NCI-H1417 treated with DMSO at 0.1 percent for 48 hours (cell line): ENCODE results near the gene KRT74.
A peak's percentile ranks its signal among the peaks of the same experiment; 100 is the strongest.

ENCODE experiments used
- DNase-seq: peaks from one replicate; lab custom pipeline; 2025; lab: John Stamatoyannopoulos, UW

KRT74 gene

DNA sequence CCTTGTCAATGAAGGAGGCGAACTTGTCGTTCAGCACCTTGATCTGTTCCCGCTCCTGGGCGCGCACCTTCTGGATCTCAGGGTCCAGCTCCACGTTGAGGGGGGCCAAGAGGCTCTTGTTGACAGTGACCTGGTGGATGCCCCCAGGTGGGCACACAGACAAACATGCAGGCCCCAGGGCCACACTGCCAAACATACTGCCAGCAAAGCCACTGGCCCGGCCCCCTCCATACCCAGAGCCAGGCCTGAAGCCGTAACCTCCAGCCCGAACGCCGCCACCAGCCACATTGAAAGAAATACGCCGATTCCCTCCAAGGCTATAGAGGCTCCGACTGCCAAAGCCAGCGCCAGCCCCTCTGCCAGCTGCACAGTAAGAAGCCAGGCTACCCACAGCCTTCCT lies 337 bp downstream of the KRT74 start:
- no peak for DNase-seq

DNA sequence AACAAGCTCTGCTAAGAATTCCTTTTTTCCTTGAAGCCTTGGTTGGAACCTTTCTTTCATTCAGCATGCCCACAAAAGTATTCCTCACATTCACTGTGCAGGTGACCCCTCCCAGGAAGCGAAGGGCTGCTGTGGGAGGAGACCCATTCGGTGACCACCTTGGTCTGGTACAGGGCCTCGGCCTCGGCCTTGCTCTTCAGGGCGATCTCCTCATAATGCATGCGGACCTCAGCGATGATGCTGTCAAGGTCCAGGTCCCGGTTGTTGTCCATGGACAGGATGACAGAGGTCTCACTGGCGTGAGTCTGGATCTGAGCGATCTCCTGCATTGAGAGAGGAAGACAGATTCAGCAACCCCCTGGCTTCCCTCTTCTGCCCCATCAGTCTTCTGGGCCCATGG lies 3.1 kb downstream of the KRT74 start:
- DNase-seq = no peak

DNA sequence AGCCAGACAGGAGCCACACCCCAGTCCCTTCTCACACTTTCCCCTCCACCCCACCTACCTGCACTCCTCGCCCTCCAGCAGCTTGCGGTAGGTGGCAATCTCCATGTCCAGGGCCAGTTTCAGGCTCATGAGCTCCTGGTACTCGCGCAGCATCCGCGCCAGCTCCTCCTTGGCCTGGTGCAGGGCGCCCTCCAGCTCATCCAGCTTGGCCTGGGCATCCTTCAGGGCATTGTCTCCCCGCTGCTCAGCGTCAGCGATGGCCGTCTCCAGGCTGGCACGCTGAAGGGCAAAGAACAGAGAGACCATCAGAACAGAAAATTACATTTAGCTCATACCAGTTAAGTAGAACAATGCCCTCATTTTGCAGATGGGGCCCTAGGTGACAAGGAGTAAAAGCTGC lies 5.5 kb downstream of the KRT74 start:
- DNase-seq = no peak

DNA sequence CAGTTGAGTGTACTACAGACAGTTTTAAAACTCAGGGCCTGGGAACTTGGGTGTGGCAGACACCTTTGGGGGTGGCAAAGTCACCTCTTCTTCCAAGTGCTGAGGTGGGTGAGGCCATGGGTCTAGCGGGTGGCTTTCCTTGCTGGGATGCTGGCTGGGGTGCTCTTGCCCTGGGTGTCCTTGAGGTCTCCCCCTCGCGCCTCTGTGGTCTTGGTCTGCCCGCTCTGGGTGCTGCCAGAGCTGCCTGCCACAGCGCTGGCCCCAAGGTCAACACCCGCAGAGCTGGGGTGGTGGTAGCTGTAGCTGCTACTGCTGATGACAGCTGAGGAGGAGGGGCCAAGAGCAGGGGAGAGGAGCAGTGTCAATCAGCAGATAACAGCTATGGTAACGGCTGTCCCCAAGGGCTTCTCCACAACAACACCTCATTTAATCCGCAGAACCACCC lies 6.8 kb downstream of the KRT74 start:
- no peak for DNase-seq

DNA sequence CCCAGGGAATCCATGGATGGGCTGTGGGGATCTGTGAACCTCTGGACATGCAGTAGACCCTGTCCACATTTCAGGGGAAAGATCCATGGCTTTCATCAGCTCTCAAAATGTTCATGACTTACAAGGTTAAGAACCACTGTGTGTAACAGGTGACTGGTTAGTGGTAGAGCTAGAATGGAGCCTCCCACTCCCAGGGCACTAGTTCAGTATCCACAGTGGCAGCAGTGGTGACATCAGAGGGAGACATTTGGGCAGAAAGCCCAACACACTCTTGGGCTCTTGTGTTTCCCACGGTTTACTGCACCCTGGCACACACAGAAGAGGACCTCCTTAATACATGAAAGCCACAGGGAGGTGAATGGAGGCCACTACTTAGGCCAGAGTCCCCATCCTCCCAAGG lies 9.1 kb downstream of the KRT74 start:
- no peak for DNase-seq

DNA sequence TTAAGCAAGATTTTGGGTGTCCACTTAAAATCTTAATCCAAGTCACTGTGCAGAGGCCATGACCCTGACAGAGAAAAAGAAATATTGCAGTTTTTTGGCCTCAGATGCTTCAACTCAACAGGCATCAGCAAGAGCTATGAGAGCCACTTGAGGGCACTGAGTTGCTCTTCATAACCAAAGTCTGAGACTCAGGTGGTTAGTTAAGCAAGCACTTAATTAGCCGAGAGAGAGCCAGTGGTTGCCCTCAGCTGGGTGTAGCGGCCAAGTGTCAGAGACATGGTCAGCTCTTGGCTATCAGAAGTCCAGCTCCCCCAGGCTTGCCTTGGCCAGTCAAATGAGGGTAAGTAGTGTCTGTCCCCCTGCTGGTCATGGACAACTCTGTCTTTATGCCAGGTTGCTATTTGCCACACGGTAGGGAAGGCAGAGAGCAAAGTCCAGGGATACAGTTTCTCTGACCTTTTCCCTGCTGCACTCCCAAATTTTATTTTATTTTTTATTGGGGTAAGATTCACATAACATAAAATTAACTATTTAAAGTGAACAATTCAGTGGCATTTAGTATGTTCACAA lies 11.7 kb downstream of the KRT74 start:
- no peak for DNase-seq

DNA sequence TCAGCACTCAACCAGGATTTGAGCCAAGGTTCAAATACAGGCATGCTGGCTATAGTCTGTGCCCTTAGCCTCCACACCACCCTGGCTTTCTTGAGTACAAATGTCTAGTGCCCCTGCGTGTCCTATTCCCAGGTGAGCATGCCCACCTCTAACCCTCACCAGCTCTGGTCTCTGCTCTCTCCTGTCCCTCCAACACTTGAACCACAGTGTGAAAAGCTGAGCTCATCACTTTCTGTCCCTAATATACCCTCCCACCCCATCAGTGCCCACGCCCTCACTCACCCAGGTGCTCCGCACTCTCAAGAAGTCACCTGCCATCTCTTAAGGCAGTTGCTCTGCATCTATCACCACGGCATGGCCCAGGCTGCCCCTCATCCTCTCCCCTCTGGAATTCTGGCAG lies 13.7 kb downstream of the KRT74 start:
- DNase-seq = no peak

DNA sequence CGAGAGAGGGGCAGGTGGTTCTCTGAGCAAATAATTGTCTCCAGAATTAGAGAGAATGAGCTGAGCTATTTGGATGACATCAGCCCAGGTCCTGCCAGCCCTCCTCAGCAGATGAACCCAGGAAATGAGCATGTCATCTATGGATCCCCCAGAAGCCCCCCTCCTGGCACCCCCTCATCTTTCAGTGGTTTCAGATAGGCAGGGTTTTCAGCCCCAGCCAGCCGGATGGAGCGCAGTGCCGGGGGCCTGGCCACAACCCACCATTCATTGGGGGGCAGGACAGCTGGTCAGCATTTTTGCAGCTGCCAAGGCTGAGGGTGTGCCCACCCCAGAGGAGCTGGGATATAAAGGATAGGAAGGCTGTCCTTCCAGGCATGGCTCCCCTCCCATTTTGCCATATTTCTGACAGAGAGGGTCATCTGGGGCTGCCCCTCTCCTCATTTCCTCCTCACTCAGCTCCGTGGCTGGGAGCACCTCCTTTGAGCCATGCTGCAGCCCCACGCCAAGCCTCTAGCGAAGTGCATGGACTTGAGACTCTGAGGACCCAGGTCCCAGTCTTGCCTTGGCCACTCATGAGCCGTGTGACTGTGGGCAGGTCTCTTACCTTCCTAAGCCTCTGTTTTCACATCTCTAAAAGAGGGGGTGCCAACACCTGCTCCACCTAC lies 14.7 kb downstream of the KRT74 start:
- no peak for DNase-seq

DNA sequence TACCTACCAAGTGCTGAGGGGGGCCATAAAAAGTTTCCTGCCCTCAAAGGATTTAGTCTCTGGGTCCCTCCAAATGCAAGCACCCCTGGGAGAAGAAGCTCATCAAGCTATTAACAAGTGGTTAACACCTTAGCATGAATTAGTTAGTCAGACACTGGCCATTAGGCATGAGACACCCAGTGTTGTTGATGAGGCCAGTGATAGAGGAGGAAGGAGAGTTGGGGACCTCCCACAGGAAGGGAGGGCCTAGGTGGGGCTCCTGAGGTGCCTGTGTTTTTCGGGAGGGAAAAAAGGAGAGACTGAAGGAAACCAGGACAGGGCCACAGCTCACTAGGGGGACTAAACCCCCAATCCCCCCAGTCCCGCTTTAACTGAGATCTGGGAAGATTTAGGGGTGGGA lies 16.2 kb downstream of the KRT74 start:
- no peak for DNase-seq

DNA sequence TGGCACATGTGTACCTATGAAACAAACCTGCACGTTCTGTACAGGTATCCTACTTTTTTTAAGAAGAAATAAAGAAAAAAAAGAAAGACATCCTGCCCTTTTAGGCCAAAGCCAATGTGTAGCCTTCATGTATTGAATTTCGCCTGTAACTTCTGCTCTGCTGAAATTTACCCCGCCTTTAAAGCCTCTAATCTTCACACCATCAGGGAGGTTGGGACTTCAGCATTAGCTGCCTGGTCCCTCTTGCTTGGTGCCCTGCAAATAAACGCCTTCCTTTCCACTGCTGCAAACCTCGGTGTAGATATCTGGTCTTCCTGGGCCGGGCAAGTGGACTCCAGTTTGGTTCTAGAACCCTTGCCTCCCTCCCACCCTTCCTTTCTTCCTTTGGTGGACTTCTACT lies 18.1 kb downstream of the KRT74 start:
- DNase-seq = no peak

DNA sequence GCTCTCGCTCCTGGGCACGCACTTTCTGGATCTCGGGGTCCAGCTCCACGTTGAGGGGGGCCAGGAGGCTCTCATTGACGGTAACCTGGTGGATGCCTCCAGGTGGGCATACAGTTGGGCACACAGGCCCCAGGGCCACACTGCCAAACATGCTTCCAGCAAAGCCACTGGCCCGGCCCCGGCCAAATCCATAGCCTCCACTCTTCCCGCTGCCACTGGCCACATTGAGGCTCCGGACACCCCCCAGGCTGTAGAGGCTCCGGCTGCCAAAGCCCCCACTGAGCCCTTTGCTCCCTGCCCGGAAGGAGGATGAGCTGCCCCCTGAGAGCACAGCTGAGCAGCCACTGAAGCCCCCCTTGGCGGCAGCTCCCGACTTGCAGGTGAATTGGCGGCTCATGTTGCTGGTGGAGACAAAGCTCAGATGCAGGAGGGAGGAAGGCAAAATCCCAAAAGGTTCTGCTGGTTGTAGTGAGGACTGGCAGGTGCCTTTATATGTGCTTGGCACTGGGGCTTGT lies 20.9 kb downstream of the KRT74 start, which contains the start of gene KRT71:
Gene KRT71, minus strand, starts transcription at position 465 of the 515 bp plus-strand sequence. Its CDS starts 68 bp downstream, at position 397.
- DNase-seq = no peak

DNA sequence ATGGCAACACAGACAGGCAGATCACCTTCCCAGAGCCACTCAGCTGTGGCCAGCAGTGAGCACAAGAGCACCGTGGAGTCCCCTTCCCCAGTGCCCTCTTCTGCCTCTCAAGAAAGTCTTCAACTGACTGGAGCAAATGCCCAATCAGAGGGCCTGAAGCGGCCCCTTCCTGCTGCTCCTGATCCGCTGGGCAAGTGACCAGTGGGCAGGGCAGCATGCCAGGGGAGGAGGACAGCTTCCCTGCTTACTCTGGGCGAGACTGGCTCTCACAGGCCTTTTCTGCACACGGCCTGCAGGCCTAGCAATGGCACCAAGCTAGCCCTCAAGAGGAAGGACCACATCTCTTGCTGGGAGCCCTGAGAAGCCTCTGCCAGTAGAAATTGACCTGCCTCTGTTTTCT lies 21.6 kb downstream of the KRT74 start:
- no peak for DNase-seq

DNA sequence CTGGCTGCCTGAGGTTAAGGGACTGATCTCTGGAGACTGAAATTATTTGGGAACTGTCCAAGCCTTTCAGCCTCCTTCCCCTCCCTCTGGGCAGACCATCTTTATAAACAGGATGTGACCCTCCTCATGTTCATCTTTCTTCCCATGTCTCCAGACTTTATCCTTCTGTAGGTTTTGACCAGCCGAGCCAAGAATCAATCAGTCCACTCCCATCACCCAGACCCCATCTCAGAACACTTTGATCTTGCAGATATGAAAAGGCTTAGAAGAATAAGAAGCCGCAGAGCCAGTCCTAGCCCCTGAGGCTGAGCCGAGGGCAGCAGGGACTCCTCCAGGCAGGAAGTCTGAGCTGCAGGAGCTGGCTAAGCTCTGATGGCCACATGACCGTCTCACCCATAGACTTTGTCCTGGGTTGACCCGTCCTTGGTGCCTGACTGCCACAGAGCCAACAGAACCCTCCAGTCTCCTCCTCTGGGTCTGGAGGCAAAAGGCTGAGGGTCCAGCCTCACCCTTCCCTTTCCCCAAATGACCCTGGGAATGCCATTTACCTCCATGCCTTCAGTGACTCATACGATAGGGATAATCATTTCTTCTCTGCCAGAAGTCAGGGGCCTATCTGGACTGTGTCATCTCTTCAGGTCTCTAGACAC lies 22.3 kb downstream of the KRT74 start:
- no peak for DNase-seq

DNA sequence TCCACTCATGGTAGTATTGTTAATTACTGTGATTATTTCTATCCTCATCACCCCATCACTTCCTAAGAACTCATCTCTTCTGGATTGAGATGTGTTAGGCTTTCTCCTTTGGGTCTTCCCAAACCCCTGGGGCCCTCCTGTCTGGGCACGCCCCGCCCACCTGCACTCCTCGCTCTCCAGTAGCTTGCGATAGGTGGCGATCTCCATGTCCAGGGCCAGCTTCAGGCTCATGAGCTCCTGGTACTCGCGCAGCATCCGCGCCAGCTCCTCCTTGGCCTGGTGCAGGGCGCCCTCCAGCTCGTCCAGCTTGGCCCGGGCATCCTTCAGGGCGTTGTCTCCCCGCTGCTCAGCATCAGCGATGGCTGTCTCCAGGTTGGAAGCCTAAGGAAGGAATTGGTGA lies 27.5 kb downstream of the KRT74 start:
- no peak for DNase-seq

DNA sequence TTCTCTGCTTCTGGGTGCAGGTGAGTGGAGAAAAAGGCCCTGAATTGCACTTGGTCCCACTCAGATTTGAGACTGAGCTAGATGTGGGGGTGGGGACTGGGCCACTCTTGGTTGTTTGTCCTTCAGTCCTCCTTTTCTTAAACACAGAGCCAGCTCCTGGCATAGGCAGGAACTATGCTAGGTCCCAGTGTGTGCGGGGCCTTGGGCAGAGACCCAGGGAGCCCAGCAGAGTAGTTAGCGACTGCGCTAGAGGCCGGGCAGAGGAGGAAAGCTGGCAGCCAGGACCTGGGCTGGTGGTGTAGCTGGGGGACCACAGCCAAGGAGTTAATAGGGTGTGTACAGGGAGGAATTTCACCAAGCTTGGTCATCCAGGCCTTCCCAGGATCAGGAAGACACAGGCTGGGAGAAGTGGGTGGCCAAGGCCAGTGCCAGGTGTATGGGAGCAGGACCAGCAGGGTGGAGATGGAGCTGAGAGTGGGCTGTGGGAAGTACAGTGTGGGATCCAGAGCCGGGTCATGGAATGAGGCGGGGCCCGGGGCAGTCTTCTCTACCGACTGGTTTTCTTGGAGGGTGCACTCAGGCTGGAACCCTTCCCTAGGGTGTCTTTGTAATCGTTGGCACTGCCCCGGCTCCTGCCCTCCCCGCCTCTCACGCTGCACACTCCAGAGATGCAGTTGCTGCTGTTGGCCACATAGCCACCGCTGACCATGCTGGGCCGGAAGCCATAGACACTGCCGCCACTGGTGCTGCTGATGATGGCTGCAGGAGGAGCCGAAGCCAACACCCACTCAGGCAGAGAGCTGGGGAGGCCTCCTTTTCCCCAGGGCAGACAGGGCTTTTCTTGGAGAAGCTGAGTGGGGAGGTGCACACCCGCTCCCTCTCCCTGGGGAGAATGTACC lies 29.4 kb downstream of the KRT74 start:
- DNase-seq = no peak

DNA sequence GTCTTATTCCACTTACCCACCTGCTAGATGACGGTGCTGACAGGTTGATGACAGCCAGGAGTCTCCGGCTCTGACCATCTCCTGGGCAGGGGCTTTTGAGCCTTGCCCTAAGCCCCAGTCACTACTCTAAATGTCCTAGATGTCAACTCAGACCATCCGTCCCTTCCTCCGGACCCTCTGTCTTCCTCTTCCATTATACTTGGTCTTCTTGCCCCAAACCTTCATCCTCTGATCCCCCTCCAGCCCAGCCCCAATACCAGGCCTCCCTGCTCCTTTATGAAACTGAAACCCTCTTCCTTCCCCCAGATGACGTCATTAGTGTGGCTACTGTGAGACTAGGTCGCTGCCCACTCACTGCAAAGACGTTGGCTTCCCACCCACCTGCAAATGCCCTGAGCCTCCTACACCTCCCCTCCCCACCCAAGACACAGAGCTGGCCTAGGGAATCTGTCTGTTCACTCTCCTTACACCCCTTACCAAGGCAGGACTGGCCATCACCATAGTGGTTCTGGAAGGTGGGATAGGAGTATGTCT lies 30.8 kb downstream of the KRT74 start:
- no peak for DNase-seq

DNA sequence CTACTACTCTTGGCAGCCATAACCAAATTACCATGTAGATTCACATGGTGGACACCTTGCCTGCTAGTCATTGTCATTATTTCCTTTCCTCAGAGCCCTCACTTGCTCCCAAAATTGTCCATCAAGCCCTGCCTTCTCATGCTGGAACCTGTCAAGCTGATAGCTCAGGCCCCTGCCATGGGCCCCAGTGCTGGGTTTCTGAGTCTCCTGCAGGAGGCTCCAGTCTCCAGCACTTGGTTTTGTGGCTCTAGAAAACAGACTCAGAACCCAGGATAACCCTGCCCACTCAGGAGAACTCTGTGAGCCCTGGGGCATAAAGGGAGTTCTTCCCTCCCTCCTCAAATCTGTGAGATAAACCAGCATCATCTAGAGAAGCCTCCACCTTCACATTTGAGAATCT lies 31.5 kb downstream of the KRT74 start:
- DNase-seq = no peak

DNA sequence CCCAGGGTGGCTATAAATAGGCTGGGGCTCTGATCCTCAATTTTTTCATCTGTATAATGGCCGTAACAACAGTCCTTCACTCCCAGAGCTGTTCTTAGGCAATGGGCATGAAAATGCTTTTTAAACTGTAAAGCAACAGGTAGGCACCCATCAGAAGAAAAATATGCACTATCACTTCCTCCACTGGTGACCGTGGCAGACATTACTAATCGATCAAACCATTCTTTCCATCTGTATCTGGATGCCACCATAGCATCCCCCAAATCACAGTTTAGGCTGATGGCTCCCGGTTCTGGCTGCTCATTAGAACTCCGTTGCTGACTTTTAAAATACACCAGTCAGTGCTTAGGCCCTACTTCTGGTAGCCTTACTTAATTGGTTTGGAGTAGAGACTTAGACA lies 31.9 kb downstream of the KRT74 start:
- DNase-seq = no peak

DNA sequence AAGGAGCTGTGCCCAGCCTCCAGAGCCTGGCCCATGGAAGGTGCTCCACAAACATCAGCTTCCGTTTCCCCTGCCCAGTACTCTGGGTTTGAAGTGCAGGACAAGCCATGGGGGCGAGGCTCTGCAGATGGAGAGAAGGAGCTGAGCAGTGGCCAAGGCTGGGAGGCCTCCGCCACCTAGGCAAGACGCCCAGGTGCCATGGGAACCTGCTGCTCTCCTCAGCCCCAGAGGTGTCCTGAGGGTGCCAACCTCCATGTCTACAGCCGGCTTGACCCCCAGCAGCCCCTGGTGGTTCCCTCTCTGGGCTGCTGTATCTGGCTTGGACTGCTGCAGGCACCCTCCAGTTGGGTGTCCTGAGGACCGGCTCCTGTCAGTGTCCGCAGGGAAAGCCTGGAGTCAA lies 33.1 kb downstream of the KRT74 start:
- no peak for DNase-seq

DNA sequence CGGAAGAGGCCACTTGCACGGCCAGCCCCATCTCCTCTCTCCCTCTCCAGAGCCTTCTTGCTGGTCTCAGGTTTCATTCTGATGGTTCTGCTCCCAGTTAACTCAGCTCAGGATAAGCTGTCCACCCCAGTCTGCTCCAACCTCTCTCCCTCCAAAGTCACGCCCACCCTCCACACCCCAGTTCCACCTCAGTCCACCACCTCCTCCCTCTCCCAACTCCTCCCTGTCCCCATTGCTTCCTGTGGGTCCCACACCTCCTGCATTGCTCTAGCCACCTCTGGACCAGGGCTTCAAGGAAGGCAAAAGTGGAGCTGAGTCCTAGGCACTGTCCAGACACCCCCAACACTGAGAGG lies 33.8 kb downstream of the KRT74 start:
- no peak for DNase-seq

DNA sequence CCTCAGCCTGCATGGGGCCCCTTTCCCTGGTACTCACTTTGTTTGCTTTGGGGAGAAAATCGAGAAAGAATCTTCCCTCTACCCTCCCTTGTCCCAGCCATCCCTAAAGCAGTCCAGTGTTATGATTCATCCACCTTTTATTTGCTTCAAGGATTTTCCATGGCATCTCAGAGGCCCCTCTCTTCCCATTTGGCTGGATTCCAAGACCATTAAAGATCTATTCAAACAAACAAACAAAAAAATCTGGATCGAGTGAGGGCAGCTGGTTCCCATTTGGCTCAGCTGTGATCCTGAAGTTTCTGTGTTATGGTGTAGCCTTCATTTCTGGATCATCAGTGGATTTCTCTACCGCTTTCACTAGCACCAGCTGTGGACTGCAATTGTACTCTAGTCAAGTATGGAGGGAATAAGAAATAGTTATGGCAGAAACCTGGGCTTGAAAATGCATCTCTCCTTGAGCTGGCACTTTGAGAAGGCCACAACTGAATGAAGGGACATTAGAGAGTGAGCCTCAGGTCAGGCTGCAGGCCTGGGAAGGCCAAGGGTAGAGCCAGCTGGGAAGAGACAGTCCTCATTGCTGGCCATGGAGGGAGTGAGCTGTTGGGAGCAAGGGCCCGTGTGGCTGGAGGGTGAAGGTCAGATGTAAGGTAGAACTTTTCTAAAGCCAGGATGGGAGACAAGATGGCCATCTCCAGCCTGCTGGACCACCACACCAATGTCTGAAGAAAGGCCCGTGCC lies 34.4 kb downstream of the KRT74 start:
- DNase-seq = peak; percentile 52
